Activated CD4-positive, alpha-beta T cell treated with anti-CD3 and anti-CD28 coated beads, Interleukin-2, amount 50 U/mL, for 16 hours (primary cell): ENCODE measurements around the gene CRACR2A.

Source experiments
- DNase-seq: peaks from one replicate; pipeline ENCODE4 v3.0.0-alpha.2; 2020

Gene CRACR2A

DNA sequence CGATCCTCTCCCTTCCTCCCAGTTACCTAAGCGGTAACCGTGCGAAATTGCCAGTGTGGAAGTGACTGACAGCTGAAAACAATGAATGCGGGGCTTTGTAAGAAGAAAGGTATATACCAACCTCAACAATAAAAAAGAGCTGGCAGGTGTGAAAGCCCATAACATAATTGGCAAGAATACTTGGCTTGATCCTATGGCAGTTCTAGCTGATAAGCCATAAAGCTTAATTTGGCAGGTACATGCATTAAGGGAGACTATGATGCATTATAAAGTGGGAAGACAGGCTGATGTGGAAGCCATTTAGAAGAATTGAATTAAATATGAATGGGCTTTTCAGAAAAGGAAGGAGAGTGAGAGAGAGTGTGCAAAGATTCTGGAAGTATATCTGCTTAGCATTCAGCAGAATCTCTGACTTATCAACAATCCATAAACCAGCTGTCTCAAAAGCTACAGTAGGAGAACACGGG is 71.3 kb downstream of the CRACR2A start:
- DNase-seq = no peak

GRCh38 chr12:3680919-3681594 is 71.9 kb downstream of the CRACR2A start:
- no peak for DNase-seq

DNA sequence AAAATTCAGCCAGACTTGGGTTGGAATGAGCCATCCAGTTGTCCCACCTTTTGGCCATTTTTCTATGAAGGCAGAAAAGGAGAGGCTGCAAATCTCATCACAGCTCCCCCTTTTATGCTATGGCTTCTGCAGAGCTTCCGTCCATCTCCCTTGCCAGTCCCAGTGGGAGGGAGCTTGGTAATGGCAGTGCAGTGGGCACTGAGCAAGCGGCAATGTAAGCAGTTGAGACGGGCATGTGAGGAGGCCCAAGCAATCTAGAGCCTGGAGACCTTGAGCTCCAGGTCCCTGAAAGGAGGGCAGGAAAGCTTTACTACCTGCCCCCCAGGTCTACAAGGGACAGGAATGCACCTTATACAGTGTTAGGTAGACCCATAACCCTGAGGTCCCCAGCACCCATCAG is 73.1 kb downstream of the CRACR2A start:
- no peak for DNase-seq

GRCh38 chr12:3677609-3678008 is 75.3 kb downstream of the CRACR2A start:
- no peak for DNase-seq

GRCh38 chr12:3673981-3674708 is 78.8 kb downstream of the CRACR2A start:
- DNase-seq = no peak

- no peak for DNase-seq
Measured at GRCh38 chr12:3672113-3672509, 80.8 kb downstream of the CRACR2A start.

DNA sequence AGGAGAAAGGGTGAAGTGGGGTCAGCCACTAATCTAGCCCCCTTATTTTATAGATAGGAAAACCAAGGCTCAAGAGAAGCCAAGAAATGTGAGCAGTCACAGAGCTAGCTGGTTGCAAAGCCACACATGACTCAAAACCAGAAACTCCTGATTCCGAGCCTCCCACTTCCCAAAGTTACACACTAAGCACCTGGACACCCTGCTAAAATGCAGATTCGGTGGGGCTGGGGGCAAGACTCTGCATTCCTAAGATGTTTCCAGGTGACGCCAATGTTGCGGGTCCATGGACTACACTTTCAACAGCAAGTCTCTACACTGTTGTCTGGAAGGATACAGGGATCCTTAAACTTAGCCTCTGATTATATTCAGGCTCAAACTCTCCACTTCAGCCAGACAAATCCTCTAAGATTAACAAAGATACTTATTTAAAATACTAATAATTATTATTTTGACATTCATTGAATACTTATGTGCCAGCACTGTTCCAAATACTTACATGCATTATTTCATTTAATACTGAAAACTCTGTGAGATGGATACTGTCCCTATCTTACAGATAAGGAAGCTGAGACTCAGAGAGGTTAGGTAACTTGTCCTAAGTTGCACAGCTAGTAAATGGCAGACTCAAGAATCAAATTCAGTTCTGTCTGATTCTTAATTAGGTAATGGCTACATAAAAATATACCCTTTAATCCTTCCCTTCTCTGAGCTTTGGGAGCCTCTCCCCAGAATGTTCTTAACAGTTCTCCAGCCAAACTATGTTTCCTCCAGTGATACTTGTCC is 81.4 kb downstream of the CRACR2A start:
- DNase-seq = no peak

- DNase-seq = peak; percentile 15
Measured at GRCh38 chr12:3670083-3670620, 82.8 kb downstream of the CRACR2A start.

- DNase-seq = no peak
Measured at GRCh38 chr12:3669594-3669993, 83.3 kb downstream of the CRACR2A start.

- no peak for DNase-seq
Measured at GRCh38 chr12:3668479-3669165, 84.3 kb downstream of the CRACR2A start.

- no peak for DNase-seq
Measured at GRCh38 chr12:3667485-3667884, 85.4 kb downstream of the CRACR2A start.

- no peak for DNase-seq
Measured at GRCh38 chr12:3666441-3666840, 86.5 kb downstream of the CRACR2A start.

GRCh38 chr12:3662521-3662921 is 90.4 kb downstream of the CRACR2A start:
- peak; percentile 13 for DNase-seq

GRCh38 chr12:3661028-3661427 is 91.9 kb downstream of the CRACR2A start:
- DNase-seq = no peak

- peak; percentile 15 for DNase-seq
Measured at GRCh38 chr12:3658327-3659163, 94.4 kb downstream of the CRACR2A start.

GRCh38 chr12:3656946-3657622 is 95.8 kb downstream of the CRACR2A start:
- no peak for DNase-seq

DNA sequence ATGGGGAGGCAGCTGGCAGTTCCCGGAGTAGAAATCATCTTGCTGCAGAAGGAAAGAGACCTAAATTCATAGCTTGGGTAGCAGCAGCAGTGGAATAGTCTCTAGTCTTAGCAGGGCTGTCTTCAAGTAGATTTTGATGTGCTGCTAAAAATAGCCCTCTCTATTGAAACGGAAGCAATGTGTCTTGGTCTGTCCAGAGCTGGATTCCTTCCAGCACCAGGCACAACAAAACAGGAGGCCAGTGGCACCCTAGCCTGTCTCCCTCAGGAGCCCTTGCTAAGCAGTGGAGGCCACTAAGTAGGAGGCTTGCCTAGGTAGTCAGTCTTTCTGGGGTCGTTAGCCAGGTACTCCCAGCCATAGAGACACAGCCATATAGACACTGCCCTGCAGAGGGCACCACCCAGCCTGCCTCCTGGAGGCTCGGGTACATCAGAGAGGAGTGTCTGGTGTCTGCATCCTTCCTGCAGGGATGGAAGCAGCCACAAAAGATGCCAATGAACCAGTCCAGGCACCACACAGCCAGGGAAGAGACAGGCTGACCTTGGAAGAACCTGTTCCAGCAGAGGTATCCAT is 97.5 kb downstream of the CRACR2A start:
- peak; percentile 19 for DNase-seq

GRCh38 chr12:3651585-3652424 is 101.1 kb downstream of the CRACR2A start:
- DNase-seq = no peak

DNA sequence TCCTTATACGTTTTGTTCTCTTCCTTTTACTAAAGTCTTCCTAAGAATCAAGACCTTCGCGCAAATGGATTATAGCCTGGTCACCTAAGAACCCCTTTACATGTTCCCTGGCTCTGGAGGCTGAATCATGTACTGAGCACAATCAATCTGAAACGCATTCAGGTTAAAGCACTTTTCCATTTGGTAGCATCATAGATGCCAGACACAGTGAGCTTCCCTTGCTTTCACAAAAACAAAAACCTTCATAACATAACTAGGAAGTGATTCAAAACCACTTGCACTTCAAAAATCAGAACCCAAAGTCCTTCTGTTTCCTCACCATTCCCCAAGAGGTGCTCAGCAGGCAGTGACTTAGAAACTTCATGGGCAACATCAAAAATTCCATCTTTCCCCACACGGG is 105.4 kb downstream of the CRACR2A start:
- no peak for DNase-seq
